ENCODE measurements around the gene ZMYND8.
A peak's percentile ranks its signal among the peaks of the same experiment; 100 is the strongest.
"Not testable (repeated sequence)": the region's sequence is repeated elsewhere in the genome, so short reads cannot be mapped to it uniquely, and the experiment has no call there.

Gene ZMYND8

DNA sequence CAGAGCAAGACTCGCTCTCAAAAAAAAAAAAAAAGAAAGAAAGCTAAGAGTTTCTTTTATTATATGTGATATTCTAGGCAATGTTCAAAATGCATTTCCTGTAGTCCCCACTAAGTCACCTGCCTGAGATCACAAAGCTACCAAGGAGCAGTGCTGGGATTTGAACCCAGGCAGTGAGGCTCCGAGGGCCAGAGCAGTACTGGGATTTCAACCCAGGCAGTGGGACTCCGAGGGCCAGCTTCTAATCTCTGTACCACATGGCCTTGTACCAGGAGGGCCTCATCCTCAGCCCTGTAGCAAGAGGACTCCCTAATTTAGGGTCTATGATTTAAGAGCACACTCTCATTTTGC lies 39.7 kb downstream of the ZMYND8 start:
- peaks cover 77% of the 10 kb centered on the region for H3K4me1 Mint-ChIP-seq
- ATAC-seq: no peak
- peak overlapping the region; percentile 26 to 82 for H3K4me3 Mint-ChIP-seq

DNA sequence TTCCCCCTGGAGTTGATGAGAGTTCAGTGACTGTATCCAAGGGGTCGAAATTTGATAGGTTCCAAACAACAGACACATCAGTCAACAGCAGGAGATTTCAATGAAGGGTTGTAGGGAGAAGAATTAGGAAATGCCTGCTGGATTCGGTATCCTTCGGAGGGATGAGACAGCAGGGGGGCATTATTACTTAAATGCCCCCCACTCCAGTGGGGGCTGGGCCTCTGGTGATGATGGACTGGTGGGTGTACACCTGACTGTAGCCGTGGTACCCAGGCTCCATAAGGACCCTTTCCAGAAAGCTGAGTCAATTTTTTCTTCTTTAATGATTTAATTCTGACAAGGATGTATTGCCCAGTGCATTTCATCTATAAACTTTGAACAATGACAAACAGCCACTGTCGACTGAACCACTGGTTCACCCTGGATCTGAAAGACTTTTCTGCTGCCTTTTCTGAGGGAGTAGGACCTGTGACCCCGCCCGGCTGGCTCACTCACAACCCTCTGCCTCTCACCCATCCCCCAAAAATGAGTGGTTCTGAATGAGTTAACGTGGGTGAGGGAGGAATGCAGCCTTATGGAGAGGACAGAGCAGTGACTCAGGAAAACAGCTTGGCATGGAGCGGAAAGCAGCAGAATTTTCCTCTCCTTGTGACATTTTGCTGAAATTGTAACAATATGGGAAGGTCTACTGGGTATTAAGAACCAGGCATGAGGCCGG lies 41.0 kb downstream of the ZMYND8 start:
- Mint-ChIP-seq H3K27me3 (no peaks in the 10 kb centered on the region), H3K27ac (peak overlapping the region in 1 of 2 donors; percentile 15), H3K9me3 (no peaks in the 10 kb centered on the region), H3K4me3 (no peak overlapping the region), H3K4me1 (peaks cover 77% of the 10 kb centered on the region)
- no peak for DNase-seq
- no peak for ATAC-seq

More for the DNA sequence above, 39.7 kb downstream of the ZMYND8 start:
- H3K27ac Mint-ChIP-seq: peak overlapping the region; percentile 8 to 33
- no peak for DNase-seq
- H3K9me3 Mint-ChIP-seq: no peaks in the 10 kb centered on the region
- no peaks in the 10 kb centered on the region for H3K27me3 Mint-ChIP-seq

DNA sequence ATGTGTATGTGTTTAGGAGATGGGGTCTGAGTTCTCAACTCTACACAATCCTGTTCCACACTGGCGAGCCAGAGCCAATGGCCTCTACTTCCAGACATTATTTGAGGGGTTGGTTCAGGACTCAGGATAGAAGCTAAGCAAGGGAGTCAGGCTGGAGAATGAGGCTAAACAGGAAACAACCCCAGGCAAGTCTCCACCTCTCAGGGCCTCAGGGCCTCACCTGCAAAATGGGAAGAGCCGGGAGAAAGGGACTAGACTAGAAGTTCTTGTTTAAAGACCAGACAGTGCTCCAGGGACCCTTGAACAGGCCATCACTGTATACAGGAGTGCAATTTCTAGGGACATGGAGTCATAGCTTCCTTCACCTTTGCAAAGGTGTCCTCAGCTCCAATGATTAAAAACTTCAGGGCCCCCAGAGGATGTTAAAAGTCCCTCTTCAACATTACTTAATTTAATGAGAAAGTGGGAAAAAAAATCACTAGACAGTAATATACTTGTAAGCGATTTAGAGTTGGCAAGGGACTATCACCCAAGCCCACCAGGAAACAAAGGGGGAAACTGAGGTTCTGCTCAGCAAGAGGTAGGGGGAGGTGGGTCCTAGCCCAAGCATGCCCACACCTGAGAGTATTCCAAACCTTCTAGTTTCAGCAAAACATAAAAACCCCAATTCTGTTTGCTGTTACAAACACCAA lies 41.7 kb downstream of the ZMYND8 start:
- H3K4me1 Mint-ChIP-seq: peaks cover 73% of the 10 kb centered on the region

DNA sequence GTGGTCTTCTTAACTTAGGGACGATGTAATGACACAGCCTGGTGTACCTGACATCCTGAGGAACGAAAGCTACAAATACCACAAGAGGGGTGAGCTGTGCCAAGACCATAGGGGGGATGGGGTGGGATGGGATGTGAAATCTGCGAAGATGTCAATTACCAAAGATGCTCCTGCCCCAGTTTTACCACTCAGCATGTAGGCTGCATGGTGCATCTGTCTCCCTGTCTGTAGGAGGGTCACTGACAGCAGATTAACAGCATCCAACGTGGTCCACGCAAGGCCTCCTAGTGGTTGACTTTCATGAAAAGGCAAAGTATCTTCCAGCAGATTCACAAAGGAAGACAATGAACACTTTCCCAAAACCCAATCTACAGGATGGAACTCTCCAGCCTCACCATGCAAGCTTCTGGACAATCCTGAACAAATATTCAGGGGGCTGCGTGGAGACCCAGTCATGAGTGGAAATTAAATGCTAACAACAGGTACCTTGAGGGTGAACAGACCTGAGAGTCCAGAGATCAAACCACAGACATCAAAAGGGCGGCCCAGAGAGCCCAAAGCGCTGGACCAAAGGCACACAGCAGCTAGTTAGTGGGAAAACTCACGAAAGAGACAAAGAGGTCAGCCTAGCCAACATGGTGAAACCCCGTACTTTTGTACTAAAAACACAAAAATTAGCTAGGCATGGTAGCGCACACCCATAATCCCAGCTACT lies 44.4 kb downstream of the ZMYND8 start:
- H3K4me1 Mint-ChIP-seq: peaks cover 59% of the 10 kb centered on the region
- peak overlapping the region in 1 of 2 donors; percentile 12 for H3K27ac Mint-ChIP-seq
- DNase-seq: no peak
- H3K9me3 Mint-ChIP-seq: no peaks in the 10 kb centered on the region
- no peak overlapping the region for H3K4me3 Mint-ChIP-seq
- no peaks in the 10 kb centered on the region for H3K27me3 Mint-ChIP-seq
- ATAC-seq: no peak

More for the DNA sequence above, 41.7 kb downstream of the ZMYND8 start:
- ATAC-seq: no peak
- Mint-ChIP-seq H3K27me3 (no peaks in the 10 kb centered on the region), H3K9me3 (no peaks in the 10 kb centered on the region), H3K4me3 (no peak overlapping the region), H3K27ac (peak overlapping the region; percentile 29 to 43)
- DNase-seq: no peak

DNA sequence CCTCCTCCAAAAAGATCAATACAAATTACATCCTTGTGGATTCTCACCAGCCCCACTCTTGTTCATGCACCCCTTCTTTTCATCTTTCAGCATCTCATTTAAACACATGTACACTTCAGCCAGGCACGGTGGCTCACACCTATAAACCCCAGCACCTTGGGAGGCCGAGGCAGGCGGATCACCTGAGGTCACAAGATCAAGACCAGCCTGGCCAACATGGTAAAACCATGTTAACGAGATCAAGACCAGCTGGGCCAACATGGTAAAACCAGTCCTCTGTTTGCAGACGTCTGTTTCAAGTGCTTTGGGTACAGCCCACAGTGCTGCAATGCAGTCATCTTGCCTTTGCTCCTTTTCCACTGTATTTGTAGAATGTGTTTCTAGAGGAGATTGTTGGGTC lies 45.3 kb downstream of the ZMYND8 start:
- H3K4me1 Mint-ChIP-seq: peaks cover 59% of the 10 kb centered on the region
- ATAC-seq: no peak
- DNase-seq: no peak
- H3K4me3 Mint-ChIP-seq: no peak overlapping the region
- no peaks in the 10 kb centered on the region for H3K27me3 Mint-ChIP-seq
- H3K27ac Mint-ChIP-seq: no peak overlapping the region
- H3K9me3 Mint-ChIP-seq: no peaks in the 10 kb centered on the region

DNA sequence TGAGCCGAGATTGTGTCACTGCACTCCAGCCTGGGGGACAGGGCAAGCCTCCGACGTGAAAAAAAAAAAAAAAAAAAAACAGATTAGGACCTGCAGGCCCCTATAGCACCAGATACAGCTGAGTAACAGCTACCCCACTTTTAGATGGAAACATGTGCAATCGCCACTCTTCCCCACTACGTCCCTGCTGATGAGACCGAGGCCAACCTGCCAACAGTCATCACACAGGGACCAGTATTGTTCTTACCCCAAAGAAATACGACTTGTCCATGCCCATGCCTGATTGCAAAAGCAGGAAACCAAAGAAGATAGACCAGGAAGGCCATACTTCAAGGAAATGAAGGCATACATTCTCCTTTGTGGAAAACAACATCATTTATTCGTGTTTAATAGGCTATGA lies 45.8 kb downstream of the ZMYND8 start:
- Mint-ChIP-seq H3K4me3 (no peak overlapping the region), H3K27ac (no peak overlapping the region), H3K9me3 (no peaks in the 10 kb centered on the region), H3K27me3 (no peaks in the 10 kb centered on the region), H3K4me1 (peaks cover 59% of the 10 kb centered on the region)
- DNase-seq (no peak), ATAC-seq (no peak)

DNA sequence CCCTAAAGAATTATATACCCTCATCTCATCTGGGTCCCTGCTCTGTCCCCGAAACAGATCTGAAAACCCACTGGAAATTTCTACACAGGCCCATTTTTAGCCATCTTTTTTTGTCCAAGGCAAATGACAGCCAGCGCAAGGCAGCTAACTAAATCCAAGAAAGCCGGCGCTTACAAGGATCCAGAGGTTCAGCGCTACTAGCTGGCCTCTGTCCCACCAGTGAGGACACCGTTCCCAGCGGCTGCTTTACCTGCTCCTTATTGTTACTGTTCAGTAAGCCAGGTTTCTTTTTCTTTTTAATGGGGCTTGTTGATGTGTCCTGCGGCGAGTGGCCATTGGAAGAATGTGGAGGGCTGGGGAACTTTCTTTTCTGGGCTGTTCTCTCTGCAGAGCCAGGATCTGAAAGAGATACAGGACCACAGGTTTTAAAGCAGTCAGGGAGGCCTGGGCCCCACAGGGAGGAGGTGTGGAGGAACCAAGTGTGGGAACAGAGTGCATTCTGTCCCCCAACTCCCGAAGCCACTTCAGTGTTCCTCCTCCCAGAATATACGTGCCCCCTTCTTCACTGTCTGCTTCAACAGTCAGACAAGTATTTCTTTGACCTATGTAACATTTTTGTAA lies 46.6 kb downstream of the ZMYND8 start:
- peaks cover 55% of the 10 kb centered on the region for H3K4me1 Mint-ChIP-seq

DNA sequence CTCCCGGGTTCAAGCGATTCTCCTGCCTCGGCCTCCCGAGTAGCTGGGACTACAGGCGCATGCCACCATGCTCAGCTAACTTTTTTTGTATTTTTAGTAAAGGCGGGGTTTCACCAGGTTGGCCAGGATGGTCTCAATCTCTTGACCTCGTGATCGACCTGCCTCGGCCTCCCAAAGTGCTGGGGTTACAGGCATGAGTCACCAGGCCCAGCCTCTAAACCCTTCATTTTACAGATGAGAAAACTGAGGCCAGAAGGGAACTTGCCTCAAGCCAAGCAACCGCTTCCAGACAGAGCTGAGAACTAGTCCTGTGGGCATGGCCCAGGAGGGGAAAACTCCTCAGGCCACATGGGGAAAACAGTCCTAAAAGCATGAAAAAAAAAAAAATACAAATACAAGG lies 47.1 kb downstream of the ZMYND8 start:
- DNase-seq (no peak), ATAC-seq (no peak)
- H3K27ac Mint-ChIP-seq: peak overlapping the region; percentile 52 to 74
- no peaks in the 10 kb centered on the region for H3K9me3 Mint-ChIP-seq
- H3K4me1 Mint-ChIP-seq: peaks cover 50% of the 10 kb centered on the region
- no peak overlapping the region for H3K4me3 Mint-ChIP-seq
- H3K27me3 Mint-ChIP-seq: no peaks in the 10 kb centered on the region

More for the DNA sequence above, 46.6 kb downstream of the ZMYND8 start:
- peak overlapping the region in 1 of 2 donors; percentile 63 for H3K27ac Mint-ChIP-seq
- DNase-seq (no peak), ATAC-seq (no peak)
- H3K9me3 Mint-ChIP-seq: no peaks in the 10 kb centered on the region
- H3K27me3 Mint-ChIP-seq: no peaks in the 10 kb centered on the region
- H3K4me3 Mint-ChIP-seq: no peak overlapping the region

DNA sequence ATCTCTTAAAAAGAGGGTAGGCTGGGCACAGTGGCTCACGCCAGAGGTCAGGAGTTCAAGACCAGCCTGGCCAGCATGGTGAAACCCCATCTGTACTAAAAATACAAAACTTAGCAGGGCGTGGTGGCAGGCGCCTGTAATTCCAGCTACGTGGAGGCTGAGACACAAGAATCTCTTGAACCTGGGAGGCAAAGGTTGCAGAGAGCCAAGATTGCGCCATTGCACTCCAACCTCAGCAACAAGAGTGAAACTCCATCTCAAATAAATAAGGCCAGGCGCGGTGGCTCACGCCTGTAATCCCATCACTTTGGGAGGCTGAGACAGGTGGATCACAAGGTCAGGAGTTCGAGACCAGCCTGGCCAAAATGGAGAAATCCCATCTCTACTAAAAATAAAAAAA lies 48.9 kb downstream of the ZMYND8 start:
- DNase-seq, ATAC-seq, H3K27me3 Mint-ChIP-seq, H3K4me3 Mint-ChIP-seq, H3K27ac Mint-ChIP-seq, H3K9me3 Mint-ChIP-seq: not testable (repeated sequence)
- H3K4me1 Mint-ChIP-seq: peaks cover 47% of the 10 kb centered on the region

DNA sequence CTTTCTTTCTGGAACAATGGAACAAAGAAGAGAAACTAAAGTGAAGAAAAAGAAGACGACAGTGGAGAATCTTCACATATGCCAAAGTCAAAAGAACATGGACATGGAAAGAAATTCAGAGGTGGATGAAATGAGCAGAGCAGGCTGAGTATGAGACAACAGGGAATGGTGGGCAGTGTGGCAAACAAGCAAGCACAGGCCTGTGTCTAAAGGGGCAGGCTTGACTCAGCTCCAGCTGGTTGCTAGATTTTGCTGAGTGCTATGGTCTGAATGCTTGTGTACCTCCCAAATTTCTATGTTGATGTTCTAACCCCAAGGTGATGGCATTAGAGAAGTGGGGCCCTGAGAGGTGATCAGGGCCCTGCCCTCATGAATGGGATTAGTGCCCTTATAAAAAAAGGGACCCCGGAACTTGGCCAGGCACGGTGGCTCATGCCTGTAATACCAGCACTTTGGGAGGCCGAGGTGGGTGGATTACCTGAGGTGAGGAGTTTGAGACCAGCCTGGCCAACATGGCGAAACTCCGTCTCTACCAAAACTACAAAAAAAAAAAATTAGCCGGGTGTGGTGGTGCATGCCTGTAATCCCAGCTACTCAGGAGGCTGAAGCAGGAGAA lies 49.6 kb downstream of the ZMYND8 start:
- Mint-ChIP-seq H3K9me3 (no peaks in the 10 kb centered on the region), H3K27ac (peak overlapping the region in 1 of 2 donors; percentile 81), H3K4me1 (peaks cover 47% of the 10 kb centered on the region), H3K4me3 (no peak overlapping the region), H3K27me3 (no peaks in the 10 kb centered on the region)
- DNase-seq (no peak), ATAC-seq (no peak)

DNA sequence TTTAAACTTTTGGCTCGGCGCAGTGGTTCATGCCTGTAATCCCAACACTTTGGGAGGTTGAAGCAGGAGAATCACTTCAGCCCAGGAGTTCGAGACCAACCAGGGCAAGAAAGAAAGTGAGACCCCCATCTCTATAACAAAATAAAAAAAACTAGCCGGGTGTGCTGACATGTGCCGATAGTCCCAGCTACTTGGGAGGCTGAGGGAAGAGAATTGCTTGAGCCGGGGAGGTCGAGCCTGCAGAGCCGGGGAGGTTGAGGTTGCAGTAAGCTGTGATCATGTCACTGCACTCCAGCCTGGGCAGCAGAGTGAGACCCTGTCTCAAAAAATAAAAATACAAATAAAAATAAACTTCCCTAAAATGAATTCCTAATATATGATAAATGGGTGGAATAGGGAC lies 50.4 kb downstream of the ZMYND8 start:
- Mint-ChIP-seq H3K4me1 (peaks cover 50% of the 10 kb centered on the region), H3K4me3 (no peak overlapping the region), H3K27ac (peak overlapping the region in 1 of 2 donors; percentile 85), H3K27me3 (no peaks in the 10 kb centered on the region), H3K9me3 (no peaks in the 10 kb centered on the region)
- no peak for DNase-seq
- ATAC-seq: no peak

DNA sequence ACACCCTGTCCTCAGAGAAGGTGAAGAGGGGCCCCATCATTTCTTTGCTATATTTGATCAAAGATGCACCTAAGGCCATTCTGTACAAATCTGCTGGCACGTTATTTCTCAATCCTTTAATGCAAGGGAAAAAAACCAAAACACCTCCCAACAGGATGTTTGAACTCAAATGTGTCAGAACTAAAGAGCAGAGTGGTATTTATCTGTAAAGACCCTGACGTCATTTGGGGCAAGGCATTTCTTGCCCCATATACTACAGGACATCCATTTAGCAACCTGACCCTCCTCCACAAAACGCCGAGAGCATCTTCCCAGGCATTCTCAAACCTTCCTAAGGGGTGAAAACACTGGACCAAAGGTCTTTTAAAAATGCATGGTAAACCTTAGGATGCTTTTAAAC lies 50.8 kb downstream of the ZMYND8 start:
- no peak overlapping the region for H3K4me3 Mint-ChIP-seq
- peaks cover 46% of the 10 kb centered on the region for H3K4me1 Mint-ChIP-seq
- no peaks in the 10 kb centered on the region for H3K9me3 Mint-ChIP-seq
- DNase-seq: no peak
- H3K27me3 Mint-ChIP-seq: no peaks in the 10 kb centered on the region
- peak overlapping the region in 1 of 2 donors; percentile 85 for H3K27ac Mint-ChIP-seq
- peak; percentile 63 for ATAC-seq

DNA sequence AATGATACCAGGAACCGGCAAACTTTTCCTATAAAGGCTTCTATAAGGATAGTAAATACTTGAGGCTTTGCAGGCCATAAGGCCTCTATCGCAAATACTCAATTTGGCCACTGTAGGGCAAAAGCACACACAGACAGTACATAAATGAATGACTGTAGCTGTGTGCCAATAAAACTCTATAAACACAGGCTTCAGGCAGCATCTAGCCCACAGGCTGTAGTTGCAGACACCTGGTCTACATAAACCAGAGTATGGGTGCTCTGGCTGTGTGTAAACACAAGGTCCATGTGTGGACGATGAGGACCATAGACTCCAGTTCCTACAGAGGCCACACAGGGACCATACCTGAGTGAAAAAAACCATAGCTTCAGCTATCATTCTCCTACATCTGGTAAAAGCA lies 52.2 kb downstream of the ZMYND8 start:
- no peaks in the 10 kb centered on the region for H3K9me3 Mint-ChIP-seq
- no peaks in the 10 kb centered on the region for H3K27me3 Mint-ChIP-seq
- no peak overlapping the region for H3K4me3 Mint-ChIP-seq
- H3K4me1 Mint-ChIP-seq: peaks cover 43% of the 10 kb centered on the region
- ATAC-seq (no peak), DNase-seq (no peak)
- H3K27ac Mint-ChIP-seq: peak overlapping the region in 1 of 2 donors; percentile 7

DNA sequence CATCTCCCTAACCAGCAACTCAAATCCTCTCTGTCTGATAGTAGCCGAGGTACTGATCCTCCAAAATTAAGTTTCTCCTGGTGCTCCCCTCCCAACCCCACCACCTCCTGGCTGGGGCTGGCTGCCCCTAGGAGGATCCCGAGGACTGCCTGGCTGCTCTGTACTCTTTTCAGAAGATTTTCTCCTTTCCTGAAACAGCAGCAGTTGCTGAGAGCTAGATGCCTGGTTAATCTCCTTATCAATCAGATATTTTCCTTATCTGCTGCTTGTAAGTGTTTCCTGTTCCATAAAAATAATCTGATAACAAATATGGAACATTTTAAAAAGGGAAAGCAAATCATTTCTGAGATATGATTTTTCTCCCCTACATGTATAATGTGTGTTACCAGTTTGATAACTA lies 52.8 kb downstream of the ZMYND8 start:
- ATAC-seq (no peak), DNase-seq (no peak)
- H3K27me3 Mint-ChIP-seq: no peaks in the 10 kb centered on the region
- H3K4me3 Mint-ChIP-seq: no peak overlapping the region
- peak overlapping the region; percentile 7 to 71 for H3K27ac Mint-ChIP-seq
- no peaks in the 10 kb centered on the region for H3K9me3 Mint-ChIP-seq
- H3K4me1 Mint-ChIP-seq: peaks cover 38% of the 10 kb centered on the region

DNA sequence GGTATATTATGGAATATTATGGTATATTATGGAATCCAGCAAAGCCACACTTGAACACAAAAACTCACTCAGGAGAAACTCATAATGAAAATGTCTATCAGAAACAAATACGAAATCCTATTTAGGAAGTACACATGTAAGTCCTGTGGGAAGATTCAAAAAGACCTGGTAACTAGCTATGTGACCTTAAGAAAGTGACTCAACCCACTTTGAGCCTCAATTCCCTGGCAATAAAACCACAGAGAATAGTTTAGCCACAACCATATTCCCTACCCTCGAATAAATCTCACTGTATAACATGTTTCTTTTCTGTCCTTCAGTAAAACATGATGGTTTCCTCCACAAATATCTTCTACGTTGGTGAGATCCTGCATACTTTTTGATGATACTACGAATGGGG lies 56.4 kb downstream of the ZMYND8 start:
- peak overlapping the region in 1 of 2 donors; percentile 49 for H3K27ac Mint-ChIP-seq
- no peaks in the 10 kb centered on the region for H3K27me3 Mint-ChIP-seq
- DNase-seq (no peak), ATAC-seq (no peak)
- H3K4me3 Mint-ChIP-seq: no peak overlapping the region
- peaks cover 24% of the 10 kb centered on the region for H3K4me1 Mint-ChIP-seq
- H3K9me3 Mint-ChIP-seq: no peaks in the 10 kb centered on the region
